ENCODE measurements around the gene CD96. TPM values are rescaled to one million over a fixed set of nuclear protein-coding genes. Genes with fewer than 3 reads are reported as not detected.

CD96 gene
- polyA plus RNA-seq, 1 donor from 2014 or later = not detected

DNA sequence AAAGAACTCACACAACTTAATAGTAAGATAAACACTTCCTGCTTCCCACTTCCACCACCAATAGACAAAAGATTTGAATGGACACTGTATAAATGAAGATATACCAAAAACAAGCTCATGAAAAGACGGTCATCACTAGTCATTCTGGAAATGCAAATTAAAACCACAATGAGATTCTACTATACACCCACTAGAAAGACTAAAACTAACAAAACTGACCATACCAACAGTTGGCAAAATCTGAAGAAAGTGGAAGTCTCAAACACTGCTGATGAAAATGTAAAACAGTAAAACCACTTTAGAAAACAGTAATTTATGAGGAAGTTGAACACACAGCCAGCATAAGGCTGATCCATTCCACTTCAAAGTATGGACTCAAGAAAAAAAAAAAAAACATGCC, 35.6 kb upstream of the CD96 start:
- TF ChIP-seq, protein P1, sequence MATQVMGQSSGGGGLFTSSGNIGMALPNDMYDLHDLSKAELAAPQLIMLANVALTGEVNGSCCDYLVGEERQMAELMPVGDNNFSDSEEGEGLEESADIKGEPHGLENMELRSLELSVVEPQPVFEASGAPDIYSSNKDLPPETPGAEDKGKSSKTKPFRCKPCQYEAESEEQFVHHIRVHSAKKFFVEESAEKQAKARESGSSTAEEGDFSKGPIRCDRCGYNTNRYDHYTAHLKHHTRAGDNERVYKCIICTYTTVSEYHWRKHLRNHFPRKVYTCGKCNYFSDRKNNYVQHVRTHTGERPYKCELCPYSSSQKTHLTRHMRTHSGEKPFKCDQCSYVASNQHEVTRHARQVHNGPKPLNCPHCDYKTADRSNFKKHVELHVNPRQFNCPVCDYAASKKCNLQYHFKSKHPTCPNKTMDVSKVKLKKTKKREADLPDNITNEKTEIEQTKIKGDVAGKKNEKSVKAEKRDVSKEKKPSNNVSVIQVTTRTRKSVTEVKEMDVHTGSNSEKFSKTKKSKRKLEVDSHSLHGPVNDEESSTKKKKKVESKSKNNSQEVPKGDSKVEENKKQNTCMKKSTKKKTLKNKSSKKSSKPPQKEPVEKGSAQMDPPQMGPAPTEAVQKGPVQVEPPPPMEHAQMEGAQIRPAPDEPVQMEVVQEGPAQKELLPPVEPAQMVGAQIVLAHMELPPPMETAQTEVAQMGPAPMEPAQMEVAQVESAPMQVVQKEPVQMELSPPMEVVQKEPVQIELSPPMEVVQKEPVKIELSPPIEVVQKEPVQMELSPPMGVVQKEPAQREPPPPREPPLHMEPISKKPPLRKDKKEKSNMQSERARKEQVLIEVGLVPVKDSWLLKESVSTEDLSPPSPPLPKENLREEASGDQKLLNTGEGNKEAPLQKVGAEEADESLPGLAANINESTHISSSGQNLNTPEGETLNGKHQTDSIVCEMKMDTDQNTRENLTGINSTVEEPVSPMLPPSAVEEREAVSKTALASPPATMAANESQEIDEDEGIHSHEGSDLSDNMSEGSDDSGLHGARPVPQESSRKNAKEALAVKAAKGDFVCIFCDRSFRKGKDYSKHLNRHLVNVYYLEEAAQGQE (IDR thresholded peaks at IDR 0.05; ENCODE audit: borderline replicate concordance) = no peak
- TF ChIP-seq SMC3 (conservative IDR thresholded peaks at IDR 0.05; ENCODE audit: poor library complexity) = no peak
- no peak for TF ChIP-seq TAF1 (IDR thresholded peaks at IDR 0.05; ENCODE audit: low read depth)
- TF ChIP-seq POLR2AphosphoS5 (IDR thresholded peaks at IDR 0.05) = no peak
- TF ChIP-seq, protein P2, sequence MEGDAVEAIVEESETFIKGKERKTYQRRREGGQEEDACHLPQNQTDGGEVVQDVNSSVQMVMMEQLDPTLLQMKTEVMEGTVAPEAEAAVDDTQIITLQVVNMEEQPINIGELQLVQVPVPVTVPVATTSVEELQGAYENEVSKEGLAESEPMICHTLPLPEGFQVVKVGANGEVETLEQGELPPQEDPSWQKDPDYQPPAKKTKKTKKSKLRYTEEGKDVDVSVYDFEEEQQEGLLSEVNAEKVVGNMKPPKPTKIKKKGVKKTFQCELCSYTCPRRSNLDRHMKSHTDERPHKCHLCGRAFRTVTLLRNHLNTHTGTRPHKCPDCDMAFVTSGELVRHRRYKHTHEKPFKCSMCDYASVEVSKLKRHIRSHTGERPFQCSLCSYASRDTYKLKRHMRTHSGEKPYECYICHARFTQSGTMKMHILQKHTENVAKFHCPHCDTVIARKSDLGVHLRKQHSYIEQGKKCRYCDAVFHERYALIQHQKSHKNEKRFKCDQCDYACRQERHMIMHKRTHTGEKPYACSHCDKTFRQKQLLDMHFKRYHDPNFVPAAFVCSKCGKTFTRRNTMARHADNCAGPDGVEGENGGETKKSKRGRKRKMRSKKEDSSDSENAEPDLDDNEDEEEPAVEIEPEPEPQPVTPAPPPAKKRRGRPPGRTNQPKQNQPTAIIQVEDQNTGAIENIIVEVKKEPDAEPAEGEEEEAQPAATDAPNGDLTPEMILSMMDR (IDR thresholded peaks at IDR 0.05; ENCODE audit: poor library complexity, severe bottlenecking) = no peak
- no peak for TF ChIP-seq EZH2 (IDR thresholded peaks at IDR 0.05; ENCODE audit: borderline replicate concordance, insufficient read depth, low read length, poor library complexity, severe bottlenecking)
- TF ChIP-seq RAD21 (conservative IDR thresholded peaks at IDR 0.05) = no peak
- TF ChIP-seq EP300 (conservative IDR thresholded peaks at IDR 0.05; ENCODE audit: poor library complexity, severe bottlenecking) = no peak
- no peak for TF ChIP-seq MXI1 (conservative IDR thresholded peaks at IDR 0.05; ENCODE audit: poor library complexity, severe bottlenecking)

DNA sequence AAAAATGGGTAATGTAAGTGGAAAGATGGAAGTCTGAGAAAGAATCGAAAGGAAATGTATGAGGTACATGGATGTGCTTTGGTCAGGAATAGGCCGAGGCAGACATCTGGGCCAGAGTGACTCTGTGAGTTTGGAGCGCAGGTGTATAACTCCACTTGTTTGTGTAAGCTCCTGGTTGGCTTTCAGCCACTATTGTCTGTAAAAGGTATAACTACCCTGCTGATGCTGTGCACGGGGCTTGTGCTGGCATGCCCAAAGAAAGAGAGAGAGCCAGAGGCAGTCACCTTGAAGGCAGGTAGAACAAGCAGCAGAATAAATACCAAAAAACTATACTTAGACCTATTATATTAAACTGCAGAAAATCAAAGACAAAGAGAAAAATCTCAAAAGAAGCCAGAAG, 32.7 kb upstream of the CD96 start:
- no peaks in the 10 kb centered on the region for H3K27me3 ChIP-seq (ENCODE audit: insufficient read depth, low read depth, low read length)
- no peak overlapping the region for H3K27ac ChIP-seq (ENCODE audit: low read length)
- H3K9ac ChIP-seq (ENCODE audit: low read length) = no peak overlapping the region
- no peaks in the 10 kb centered on the region for H3F3A ChIP-seq (ENCODE audit: insufficient read depth, low read length, poor library complexity, severe bottlenecking)
- H3K4me2 ChIP-seq (ENCODE audit: low read length) = no peak overlapping the region
- no peaks in the 10 kb centered on the region for H3K79me2 ChIP-seq (replicated peaks; ENCODE audit: insufficient read depth, low read length)
- no peaks in the 10 kb centered on the region for H3K36me3 ChIP-seq (ENCODE audit: insufficient read depth, low read length)
- H4K20me1 ChIP-seq (ENCODE audit: insufficient read depth) = no peaks in the 10 kb centered on the region
- no peak for TF ChIP-seq POLR2AphosphoS5 (IDR thresholded peaks at IDR 0.05)
- no peak for TF ChIP-seq EP300 (conservative IDR thresholded peaks at IDR 0.05; ENCODE audit: poor library complexity, severe bottlenecking)
- TF ChIP-seq TAF1 (IDR thresholded peaks at IDR 0.05; ENCODE audit: low read depth) = no peak
- TF ChIP-seq, protein P2 (IDR thresholded peaks at IDR 0.05; ENCODE audit: poor library complexity, severe bottlenecking) = no peak
- TF ChIP-seq, protein P1 (IDR thresholded peaks at IDR 0.05; ENCODE audit: borderline replicate concordance) = no peak
- TF ChIP-seq SMC3 (conservative IDR thresholded peaks at IDR 0.05; ENCODE audit: poor library complexity) = no peak
- no peak for TF ChIP-seq MXI1 (conservative IDR thresholded peaks at IDR 0.05; ENCODE audit: poor library complexity, severe bottlenecking)
- TF ChIP-seq EZH2 (IDR thresholded peaks at IDR 0.05; ENCODE audit: borderline replicate concordance, insufficient read depth, low read length, poor library complexity, severe bottlenecking) = no peak
- no peak for TF ChIP-seq RAD21 (conservative IDR thresholded peaks at IDR 0.05)
- no peak overlapping the region for H3K4me3 ChIP-seq (ENCODE audit: low read length)
- H3K9me3 ChIP-seq (ENCODE audit: low read length) = no peaks in the 10 kb centered on the region
- no peak overlapping the region for H2AFZ ChIP-seq (ENCODE audit: low read depth, low read length)
- H3K9me2 ChIP-seq (ENCODE audit: insufficient read depth, low read length) = no peaks in the 10 kb centered on the region

More for the DNA sequence above, 35.6 kb upstream of the CD96 start:
- H3K9ac ChIP-seq (ENCODE audit: low read length) = no peak overlapping the region
- H3K27me3 ChIP-seq (ENCODE audit: insufficient read depth, low read depth, low read length) = no peaks in the 10 kb centered on the region
- H3K9me2 ChIP-seq (ENCODE audit: insufficient read depth, low read length) = no peaks in the 10 kb centered on the region
- H3F3A ChIP-seq (ENCODE audit: insufficient read depth, low read length, poor library complexity, severe bottlenecking) = no peaks in the 10 kb centered on the region
- no peaks in the 10 kb centered on the region for H3K79me2 ChIP-seq (replicated peaks; ENCODE audit: insufficient read depth, low read length)
- no peaks in the 10 kb centered on the region for H3K9me3 ChIP-seq (ENCODE audit: low read length)
- no peak overlapping the region for H3K4me2 ChIP-seq (ENCODE audit: low read length)
- H3K36me3 ChIP-seq (ENCODE audit: insufficient read depth, low read length) = no peaks in the 10 kb centered on the region
- no peak overlapping the region for H2AFZ ChIP-seq (ENCODE audit: low read depth, low read length)
- H3K27ac ChIP-seq (ENCODE audit: low read length) = no peak overlapping the region
- no peaks in the 10 kb centered on the region for H4K20me1 ChIP-seq (ENCODE audit: insufficient read depth)
- H3K4me3 ChIP-seq (ENCODE audit: low read length) = no peak overlapping the region
